CD4-positive, alpha-beta memory T cell (primary cell): ENCODE results near the gene CHST11. TPM values are rescaled to one million over a fixed set of nuclear protein-coding genes. Genes with fewer than 3 reads are reported as not detected.

Experiments
- CTCF ChIA-PET: fragments of 350-600 bp; sonication (Branson Sonifier 250); formaldehyde crosslinking; loops from one replicate; lab custom pipeline; 2021; ENCODE audit warnings: inconsistent platforms; ENCODE audit not compliant: partially characterized antibody; lab: Charles Lee
- POLR2A ChIA-PET: fragments of 350-600 bp; sonication (Branson Sonifier 250); formaldehyde crosslinking; loops from one replicate; lab custom pipeline; 2021; ENCODE audit not compliant: partially characterized antibody; lab: Charles Lee
- DNase-seq, 5 donors: peaks; one replicate each; pipeline versions ENCODE4 v3.0.0 to v3.0.0-alpha.2; 2020 to 2022; ENCODE audit warnings: mixed read lengths in 1 of 5
- H3K27ac ChIP-seq: one replicate; pipeline ENCODE4 v1.7.0; 2013; ENCODE audit warnings: low read depth, low read length
- H3K27me3 ChIP-seq: 2 replicates; pipeline ENCODE4 v1.7.0; 2013; ENCODE audit warnings: mild to moderate bottlenecking, low read length, moderate library complexity; ENCODE audit not compliant: insufficient read depth
- H3K36me3 ChIP-seq: 2 replicates; pipeline ENCODE4 v1.7.0; 2013; ENCODE audit warnings: mild to moderate bottlenecking, low read length, moderate library complexity; ENCODE audit not compliant: insufficient read depth
- H3K4me1 ChIP-seq: 2 replicates; pipeline ENCODE4 v1.7.0; 2013; ENCODE audit warnings: mild to moderate bottlenecking, low read length, moderate library complexity; ENCODE audit not compliant: insufficient read depth
- H3K4me3 ChIP-seq, 2 donors: one replicate each; pipeline ENCODE4 v1.7.0; 2013; ENCODE audit warnings: low read length in 2 of 2, mild to moderate bottlenecking in 1 of 2
- H3K9me3 ChIP-seq, 2 donors: one replicate each; pipeline ENCODE4 v1.7.0; 2013; ENCODE audit warnings: low read length in 2 of 2, control low read depth in 1 of 2; ENCODE audit not compliant: control insufficient read depth in 1 of 2
- H3K27ac Mint-ChIP-seq, 7 donors: one replicate each; pipeline ENCODE4 v1.8.0; 2020 to 2021; ENCODE audit warnings: mixed read lengths in 7 of 7, mild to moderate bottlenecking in 6 of 7, inconsistent platforms in 3 of 7, moderate library complexity in 3 of 7
- H3K27me3 Mint-ChIP-seq, 2 donors: one replicate each; pipeline ENCODE4 v1.8.0; 2020 to 2021; ENCODE audit warnings: mixed read lengths in 2 of 2
- H3K36me3 Mint-ChIP-seq, 2 donors: one replicate each; pipeline ENCODE4 v1.8.0; 2020 to 2021; ENCODE audit warnings: mixed read lengths in 2 of 2, inconsistent platforms in 1 of 2, mild to moderate bottlenecking in 1 of 2
- H3K4me1 Mint-ChIP-seq, 4 donors: one replicate each; pipeline ENCODE4 v1.8.0; 2020 to 2021; ENCODE audit warnings: mixed read lengths in 4 of 4, mild to moderate bottlenecking in 1 of 4
- H3K4me3 Mint-ChIP-seq, 8 donors: one replicate each; pipeline ENCODE4 v1.8.0; 2020 to 2021; ENCODE audit warnings: mixed read lengths in 8 of 8, mild to moderate bottlenecking in 7 of 8, moderate library complexity in 6 of 8, inconsistent platforms in 3 of 8
- H3K9me3 Mint-ChIP-seq, 8 donors: one replicate each; pipeline ENCODE4 v1.8.0; 2020 to 2021; ENCODE audit warnings: mixed read lengths in 8 of 8, mild to moderate bottlenecking in 5 of 8, inconsistent platforms in 3 of 8, moderate library complexity in 1 of 8
- intact Hi-C: fragments of 100-400 bp; cut with micrococcal nuclease; formaldehyde crosslinking; loops from one replicate; pipeline ENCODE4 v1.15.1; 2023
- polyA plus RNA-seq, 2 donors: library from polyadenylated mRNA; unstranded; fragments of 300-500 nt; fragmentation: Illumina TruSeq; gene quantifications; one replicate each; pipeline ENCODE4 v1.2.3, GENCODE V29; 2021
- total RNA-seq, 2 experiments: library from RNA; stranded (reverse); gene quantifications; one replicate each; pipeline ENCODE4 v1.2.3, GENCODE V29; 2021

CHST11 gene
- total and polyA plus RNA-seq, 4 experiments from 2014 or later = 55.1 to 64.6 (median 59.8) TPM

- H3K36me3 ChIP-seq = no peaks in the 10 kb centered on the region
- ChIA-PET CTCF (no interaction called here), POLR2A (interaction anchor here (0.6 kb wide), 1 partner anchor 73 kb away, joined by 3 read pairs; no protein-coding TSS in a partner anchor)
- no peak overlapping the region for H3K27ac Mint-ChIP-seq
- no peaks in the 10 kb centered on the region for H3K9me3 Mint-ChIP-seq
- H3K27me3 Mint-ChIP-seq = no peaks in the 10 kb centered on the region
- H3K4me1 Mint-ChIP-seq = peaks cover 12 to 32% (median 17%) of the 10 kb centered on the region in 4 donors
- H3K27me3 ChIP-seq = no peaks in the 10 kb centered on the region
- H3K4me3 Mint-ChIP-seq = no peak overlapping the region
- H3K36me3 Mint-ChIP-seq = peaks cover 0 to 9% of the 10 kb centered on the region in 2 donors
- peaks cover 13% of the 10 kb centered on the region for H3K4me1 ChIP-seq
- H3K4me3 ChIP-seq = no peak overlapping the region
- no peak for DNase-seq
- no peaks in the 10 kb centered on the region for H3K9me3 ChIP-seq
- intact Hi-C loops = no loop called here
- no peak overlapping the region for H3K27ac ChIP-seq
These were observed 3.6 kb upstream of the CHST11 start for GRCh38 chr12:104453133-104453532.

GRCh38 chr12:104454997-104455396 is 1.8 kb upstream of the CHST11 start:
- no peaks in the 10 kb centered on the region for H3K9me3 ChIP-seq
- POLR2A ChIA-PET = no interaction called here
- Mint-ChIP-seq H3K36me3 (peaks cover 0 to 21% of the 10 kb centered on the region in 2 donors), H3K9me3 (no peaks in the 10 kb centered on the region), H3K27ac (peak overlapping the region in 5 of 7 donors; percentile 1 to 93 (median 85)), H3K4me1 (peaks cover 17 to 51% (median 27%) of the 10 kb centered on the region in 4 donors), H3K4me3 (peak overlapping the region in 7 of 8 donors; percentile 6 to 99 (median 78)), H3K27me3 (no peaks in the 10 kb centered on the region)
- H3K36me3 ChIP-seq = no peaks in the 10 kb centered on the region
- peaks cover 20% of the 10 kb centered on the region for H3K4me1 ChIP-seq
- no peak overlapping the region for H3K4me3 ChIP-seq
- no peak overlapping the region for H3K27ac ChIP-seq
- CTCF ChIA-PET = interaction anchor here (1.5 kb wide), 1 partner anchor 73 kb away, joined by 4 read pairs; no protein-coding TSS in a partner anchor
- intact Hi-C loops = loop anchor here (5.0 kb wide), 4 partner anchors 97 to 652 kb away; partner anchors contain the start of gene WASHC4
- no peaks in the 10 kb centered on the region for H3K27me3 ChIP-seq
- no peak for DNase-seq

GRCh38 chr12:104455578-104456416 is 951 bp upstream of the CHST11 start:
- Histone ChIP-seq H3K4me1 (peaks cover 28% of the 10 kb centered on the region), H3K36me3 (no peaks in the 10 kb centered on the region), H3K4me3 (peak overlapping the region; percentile 58 to 72), H3K9me3 (no peaks in the 10 kb centered on the region), H3K27me3 (no peaks in the 10 kb centered on the region), H3K27ac (peak overlapping the region; percentile 83)
- POLR2A ChIA-PET = interaction anchor here (0.9 to 6.6 kb wide), 13 partner anchors 8 to 264 kb away, joined by 3 to 172 read pairs (median 20); no protein-coding TSS in a partner anchor
- Mint-ChIP-seq H3K27me3 (no peaks in the 10 kb centered on the region), H3K9me3 (no peaks in the 10 kb centered on the region), H3K27ac (peak overlapping the region; percentile 53 to 95 (median 90)), H3K4me1 (peaks cover 22 to 59% (median 32%) of the 10 kb centered on the region in 4 donors), H3K36me3 (peaks cover 0 to 21% of the 10 kb centered on the region in 2 donors), H3K4me3 (peak overlapping the region; percentile 91 to 99 (median 96))
- intact Hi-C loops = loop anchor here (1.0 to 5.0 kb wide), 13 partner anchors 29 to 652 kb away; partner anchors contain the start of genes SLC41A2 and WASHC4
- CTCF ChIA-PET = interaction anchor here (0.9 to 3.7 kb wide), 8 partner anchors 32 to 597 kb away, joined by 3 to 18 read pairs (median 4); no protein-coding TSS in a partner anchor
- DNase-seq = peak in 1 of 5 donors; percentile 53

- Mint-ChIP-seq H3K9me3 (no peaks in the 10 kb centered on the region), H3K27ac (peak overlapping the region; percentile 85 to 98 (median 96)), H3K4me3 (peak overlapping the region; percentile 98 to 100 (median 99)), H3K27me3 (no peaks in the 10 kb centered on the region), H3K36me3 (peaks cover 0 to 21% of the 10 kb centered on the region in 2 donors), H3K4me1 (peaks cover 28 to 70% (median 42%) of the 10 kb centered on the region in 4 donors)
- H3K9me3 ChIP-seq = no peaks in the 10 kb centered on the region
- H3K4me1 ChIP-seq = peaks cover 41% of the 10 kb centered on the region
- DNase-seq = peak; percentile 41 to 67 (median 64)
- ChIA-PET CTCF (interaction anchor here (0.8 to 4.9 kb wide), 30 partner anchors 16 to 596 kb away, joined by 3 to 23 read pairs (median 4); no protein-coding TSS in a partner anchor), POLR2A (interaction anchor here (0.6 to 6.6 kb wide), 24 partner anchors 11 to 502 kb away, joined by 3 to 172 read pairs (median 5); partner anchors contain the start of gene SLC41A2)
- H3K4me3 ChIP-seq = peak overlapping the region; percentile 72 to 99
- H3K27ac ChIP-seq = peak overlapping the region; percentile 83
- H3K27me3 ChIP-seq = no peaks in the 10 kb centered on the region
- intact Hi-C loops = loop anchor here (1.0 to 5.0 kb wide), 13 partner anchors 28 to 650 kb away; partner anchors contain the start of genes SLC41A2 and WASHC4
- no peaks in the 10 kb centered on the region for H3K36me3 ChIP-seq
These were observed 400 bp downstream of the CHST11 start for GRCh38 chr12:104456950-104457745.

- H3K27ac Mint-ChIP-seq = peak overlapping the region; percentile 85 to 98 (median 97)
- intact Hi-C loops = loop anchor here (2.0 to 5.0 kb wide), 13 partner anchors 27 to 649 kb away; partner anchors contain the start of genes SLC41A2 and WASHC4
- ChIA-PET CTCF (interaction anchor here (0.7 to 4.9 kb wide), 32 partner anchors 15 to 289 kb away, joined by 3 to 23 read pairs (median 4); no protein-coding TSS in a partner anchor), POLR2A (interaction anchor here (0.6 to 6.6 kb wide), 31 partner anchors 10 to 501 kb away, joined by 3 to 172 read pairs (median 5); partner anchors contain the start of genes NFYB and SLC41A2)
- no peaks in the 10 kb centered on the region for H3K27me3 Mint-ChIP-seq
- H3K4me1 Mint-ChIP-seq = peaks cover 35 to 78% (median 49%) of the 10 kb centered on the region in 4 donors
- peaks cover 49% of the 10 kb centered on the region for H3K4me1 ChIP-seq
- DNase-seq = peak; percentile 54 to 78 (median 56)
- H3K36me3 ChIP-seq = no peaks in the 10 kb centered on the region
- H3K27ac ChIP-seq = peak overlapping the region; percentile 83
- no peaks in the 10 kb centered on the region for H3K27me3 ChIP-seq
- peak overlapping the region; percentile 72 to 99 for H3K4me3 ChIP-seq
- peak overlapping the region; percentile 98 to 100 (median 99) for H3K4me3 Mint-ChIP-seq
- H3K36me3 Mint-ChIP-seq = peaks cover 0 to 23% of the 10 kb centered on the region in 2 donors
- H3K9me3 Mint-ChIP-seq = no peaks in the 10 kb centered on the region
- no peaks in the 10 kb centered on the region for H3K9me3 ChIP-seq
These were observed 1.3 kb downstream of the CHST11 start for GRCh38 chr12:104457746-104458693.
